Activated CD4-positive, alpha-beta T cell treated with anti-CD3 and anti-CD28 coated beads, Interleukin-2, amount 10 ng/mL, durations not matched to agents 24 days and 14 days (primary cell): Measurements from ENCODE around the gene GEMIN2. TPM values are rescaled to one million over a fixed set of nuclear protein-coding genes. Genes with fewer than 3 reads are reported as not detected.
"Not testable (repeated sequence)": the region's sequence is repeated elsewhere in the genome, so short reads cannot be mapped to it uniquely, and the experiment has no call there.

ENCODE experiments used
- DNase-seq: peaks from one replicate; pipeline ENCODE4 v3.0.0; 2022
- H3K27ac Mint-ChIP-seq: one replicate; pipeline ENCODE4 v1.8.0; 2022; ENCODE audit warnings: mild to moderate bottlenecking, mixed read lengths
- H3K27me3 Mint-ChIP-seq: one replicate; pipeline ENCODE4 v1.8.0; 2022; ENCODE audit warnings: mixed read lengths
- H3K36me3 Mint-ChIP-seq: one replicate; pipeline ENCODE4 v1.8.0; 2022; ENCODE audit warnings: low read depth, mild to moderate bottlenecking, mixed read lengths
- H3K4me1 Mint-ChIP-seq: one replicate; pipeline ENCODE4 v1.8.0; 2021; ENCODE audit warnings: mixed read lengths
- H3K4me3 Mint-ChIP-seq: one replicate; pipeline ENCODE4 v1.8.0; 2022; ENCODE audit warnings: mild to moderate bottlenecking, moderate library complexity, mixed read lengths
- H3K9me3 Mint-ChIP-seq: one replicate; pipeline ENCODE4 v1.8.0; 2021; ENCODE audit warnings: mixed read lengths
- intact Hi-C: fragments of 100-400 bp; cut with micrococcal nuclease; formaldehyde crosslinking; loops from one replicate; pipeline ENCODE4 v1.15.1; 2023
- total RNA-seq: library from RNA; stranded (reverse); gene quantifications from 2 replicates; pipeline ENCODE4 v1.2.3, GENCODE V29; 2022

Gene GEMIN2
- total RNA-seq, 1 donor from 2014 or later: 24.9 TPM

- Mint-ChIP-seq H3K9me3 (no peaks in the 10 kb centered on the region), H3K27me3 (no peaks in the 10 kb centered on the region), H3K36me3 (peaks cover 24% of the 10 kb centered on the region), H3K27ac (peak overlapping the region; percentile 27), H3K4me1 (peaks cover 39% of the 10 kb centered on the region), H3K4me3 (peak overlapping the region; percentile 0)
- DNase-seq: peak; percentile 17
- intact Hi-C loops: no loop called here
Observed at GRCh38 chr14:39099748-39100147, 14.4 kb upstream of the GEMIN2 start.

GRCh38 chr14:39102265-39102968, 11.7 kb upstream of the GEMIN2 start:
- intact Hi-C loops: loop anchor here (2.0 kb wide), 2 partner anchors 164 to 330 kb away; partner anchors contain the start of gene FBXO33
- peak; percentile 69 for DNase-seq
- Mint-ChIP-seq H3K4me3 (peak overlapping the region; percentile 98), H3K9me3 (no peaks in the 10 kb centered on the region), H3K36me3 (peaks cover 14% of the 10 kb centered on the region), H3K27me3 (no peaks in the 10 kb centered on the region), H3K4me1 (peaks cover 34% of the 10 kb centered on the region), H3K27ac (peak overlapping the region; percentile 83)

GRCh38 chr14:39102969-39103957, 10.9 kb upstream of the GEMIN2 start, which contains the start of gene SEC23A:
Gene SEC23A (minus strand): TSS chr14:39103235. CDS start chr14:39096118, 7,117 bp downstream.
- H3K9me3 Mint-ChIP-seq: no peaks in the 10 kb centered on the region
- peaks cover 32% of the 10 kb centered on the region for H3K4me1 Mint-ChIP-seq

GRCh38 chr14:39104078-39104801, 9.9 kb upstream of the GEMIN2 start:
- Mint-ChIP-seq H3K4me3 (peak overlapping the region; percentile 98), H3K27ac (peak overlapping the region; percentile 99), H3K36me3 (peaks cover 12% of the 10 kb centered on the region), H3K4me1 (peaks cover 31% of the 10 kb centered on the region)
- DNase-seq: peak; percentile 51
- intact Hi-C loops, H3K27me3 Mint-ChIP-seq, H3K9me3 Mint-ChIP-seq: not testable (repeated sequence)

More at GRCh38 chr14:39102969-39103957, 10.9 kb upstream of the GEMIN2 start, which contains the start of gene SEC23A:
- H3K4me3 Mint-ChIP-seq: peak within 1 kb of the TSS; percentile 98
- intact Hi-C loops: loop anchor here (1.0 to 2.0 kb wide), 4 partner anchors 11 to 330 kb away; partner anchors contain the start of genes FBXO33, GEMIN2 and PNN
- peak; percentile 96 for DNase-seq
- H3K27ac Mint-ChIP-seq: peak within 1 kb of the TSS; percentile 99
- no peaks in the 10 kb centered on the region for H3K27me3 Mint-ChIP-seq
- H3K36me3 Mint-ChIP-seq: peaks cover 12% of the 10 kb centered on the region

GRCh38 chr14:39107591-39107996, 6.5 kb upstream of the GEMIN2 start:
- Mint-ChIP-seq H3K4me3 (no peak overlapping the region), H3K36me3 (peaks cover 1% of the 10 kb centered on the region), H3K9me3 (no peaks in the 10 kb centered on the region), H3K4me1 (peaks cover 17% of the 10 kb centered on the region), H3K27ac (no peak overlapping the region), H3K27me3 (no peaks in the 10 kb centered on the region)
- no peak for DNase-seq
- intact Hi-C loops: loop anchor here (1.0 to 2.0 kb wide), 2 partner anchors 121 to 261 kb away; no protein-coding TSS in a partner anchor

- no peaks in the 10 kb centered on the region for H3K27me3 Mint-ChIP-seq
- intact Hi-C loops: no loop called here
- no peak overlapping the region for H3K27ac Mint-ChIP-seq
- peaks cover 16% of the 10 kb centered on the region for H3K4me1 Mint-ChIP-seq
- DNase-seq: no peak
- no peaks in the 10 kb centered on the region for H3K9me3 Mint-ChIP-seq
- no peaks in the 10 kb centered on the region for H3K36me3 Mint-ChIP-seq
- no peak overlapping the region for H3K4me3 Mint-ChIP-seq
Observed at GRCh38 chr14:39108791-39109190, 5.3 kb upstream of the GEMIN2 start.

GRCh38 chr14:39109893-39110715, 4.0 kb upstream of the GEMIN2 start:
- H3K27me3 Mint-ChIP-seq: no peaks in the 10 kb centered on the region

GRCh38 chr14:39113685-39114072, 444 bp upstream of the GEMIN2 start:
- Mint-ChIP-seq H3K4me1 (peaks cover 18% of the 10 kb centered on the region), H3K9me3 (no peaks in the 10 kb centered on the region), H3K27me3 (no peaks in the 10 kb centered on the region), H3K27ac (peak overlapping the region; percentile 97), H3K36me3 (peaks cover 13% of the 10 kb centered on the region), H3K4me3 (peak overlapping the region; percentile 98)
- DNase-seq: no peak
- intact Hi-C loops: loop anchor here (1.0 to 2.0 kb wide), 4 partner anchors 10 to 319 kb away; partner anchors contain the start of genes FBXO33, PNN and SEC23A

More at GRCh38 chr14:39109893-39110715, 4.0 kb upstream of the GEMIN2 start:
- Mint-ChIP-seq H3K4me3 (no peak overlapping the region), H3K36me3 (peaks cover 2% of the 10 kb centered on the region), H3K27ac (no peak overlapping the region), H3K4me1 (peaks cover 12% of the 10 kb centered on the region), H3K9me3 (no peaks in the 10 kb centered on the region)
- intact Hi-C loops: no loop called here
- peak; percentile 44 for DNase-seq

GRCh38 chr14:39122330-39123138, 8.4 kb downstream of the GEMIN2 start:
- Mint-ChIP-seq H3K4me3 (no peak overlapping the region), H3K4me1 (no peaks in the 10 kb centered on the region), H3K9me3 (no peaks in the 10 kb centered on the region), H3K27me3 (no peaks in the 10 kb centered on the region), H3K27ac (no peak overlapping the region), H3K36me3 (peaks cover 39% of the 10 kb centered on the region)
- intact Hi-C loops: no loop called here
- DNase-seq: no peak

GRCh38 chr14:39137835-39138234, 23.7 kb downstream of the GEMIN2 start:
- H3K4me3 Mint-ChIP-seq, H3K4me1 Mint-ChIP-seq, DNase-seq, H3K27ac Mint-ChIP-seq, H3K9me3 Mint-ChIP-seq, intact Hi-C loops, H3K27me3 Mint-ChIP-seq: not testable (repeated sequence)
- peaks cover 63% of the 10 kb centered on the region for H3K36me3 Mint-ChIP-seq

- no peaks in the 10 kb centered on the region for H3K27me3 Mint-ChIP-seq
- H3K36me3 Mint-ChIP-seq: peaks cover 64% of the 10 kb centered on the region
- no peak overlapping the region for H3K27ac Mint-ChIP-seq
- DNase-seq: no peak
- intact Hi-C loops: no loop called here
- no peaks in the 10 kb centered on the region for H3K9me3 Mint-ChIP-seq
- H3K4me3 Mint-ChIP-seq: no peak overlapping the region
- peaks cover 2% of the 10 kb centered on the region for H3K4me1 Mint-ChIP-seq
Observed at GRCh38 chr14:39138440-39138839, 24.3 kb downstream of the GEMIN2 start.

- no peak for DNase-seq
- Mint-ChIP-seq H3K4me1 (peaks cover 2% of the 10 kb centered on the region), H3K9me3 (no peaks in the 10 kb centered on the region), H3K27ac (no peak overlapping the region), H3K36me3 (peaks cover 56% of the 10 kb centered on the region), H3K4me3 (no peak overlapping the region), H3K27me3 (no peaks in the 10 kb centered on the region)
- intact Hi-C loops: no loop called here
Observed at GRCh38 chr14:39140170-39140569, 26.0 kb downstream of the GEMIN2 start.
